ENCODE measurements around the gene SMIM35.

DNA sequence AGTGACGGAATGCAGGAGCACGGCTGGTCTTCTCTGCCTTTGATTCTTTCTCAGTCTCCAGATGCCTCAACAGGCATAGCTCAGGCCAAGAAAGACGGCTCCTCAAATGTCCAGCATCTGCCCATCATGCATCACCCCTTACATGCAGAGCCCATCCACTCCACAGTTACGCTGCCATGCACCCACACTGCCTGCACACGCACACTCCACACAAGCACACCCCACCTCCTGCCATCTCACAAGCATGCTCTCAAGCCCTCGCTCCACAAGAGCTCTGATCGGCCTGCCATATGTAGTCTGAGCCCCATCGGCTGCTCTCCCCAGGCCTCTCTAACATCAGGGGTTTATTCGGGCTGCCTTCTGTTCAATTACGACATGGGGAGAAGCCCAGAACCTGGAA lies 47.1 kb upstream of the SMIM35 start:
- TF ChIP-seq RAD21 (IDR thresholded peaks at IDR 0.05; ENCODE audit: low read length) (no peak), CTCF (IDR thresholded peaks at IDR 0.05) (no peak), YY1 (IDR thresholded peaks at IDR 0.05; ENCODE audit: low read depth) (no peak), POLR2AphosphoS5 (IDR thresholded peaks at IDR 0.05; ENCODE audit: low read depth, low read length) (no peak), FOSL2 (IDR thresholded peaks at IDR 0.05; ENCODE audit: borderline replicate concordance, low read depth) (no peak)
- TF ChIP-seq, protein P1, sequence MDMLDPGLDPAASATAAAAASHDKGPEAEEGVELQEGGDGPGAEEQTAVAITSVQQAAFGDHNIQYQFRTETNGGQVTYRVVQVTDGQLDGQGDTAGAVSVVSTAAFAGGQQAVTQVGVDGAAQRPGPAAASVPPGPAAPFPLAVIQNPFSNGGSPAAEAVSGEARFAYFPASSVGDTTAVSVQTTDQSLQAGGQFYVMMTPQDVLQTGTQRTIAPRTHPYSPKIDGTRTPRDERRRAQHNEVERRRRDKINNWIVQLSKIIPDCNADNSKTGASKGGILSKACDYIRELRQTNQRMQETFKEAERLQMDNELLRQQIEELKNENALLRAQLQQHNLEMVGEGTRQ (IDR thresholded peaks at IDR 0.05; ENCODE audit: borderline replicate concordance, low read depth, low read length): no peak

Data from SK-N-SH (cell line).